HEK293 (cell line): ENCODE measurements around the gene GTF2H2C.
"Not testable (repeated sequence)": the region's sequence is repeated elsewhere in the genome, so short reads cannot be mapped to it uniquely, and the experiment has no call there.

Experiments used
- ATF2 ChIP-seq: fragments of 450-650 bp; formaldehyde crosslinking; IDR thresholded peaks from 2 replicates; pipeline ENCODE4 v1.5.1; 2016; ENCODE audit warnings: missing biosample characterization, missing genetic modification characterization, low read depth
- CTCF ChIP-seq: fragments of 450-650 bp; formaldehyde crosslinking; IDR thresholded peaks from 2 replicates; pipeline ENCODE4 v1.5.1; 2016; ENCODE audit warnings: missing biosample characterization, missing genetic modification characterization
- EGR2 ChIP-seq: fragments of 450-650 bp; formaldehyde crosslinking; IDR thresholded peaks from 2 replicates; pipeline ENCODE4 v1.5.1; 2016; ENCODE audit warnings: low read depth, missing biosample characterization, missing genetic modification characterization
- PRDM10 ChIP-seq: fragments of 450-650 bp; formaldehyde crosslinking; IDR thresholded peaks from 2 replicates; pipeline ENCODE4 v1.5.1; 2016; ENCODE audit warnings: missing biosample characterization, missing genetic modification characterization
- REST ChIP-seq: fragments of 450-650 bp; formaldehyde crosslinking; IDR thresholded peaks from 2 replicates; pipeline ENCODE4 v1.5.1; 2016; ENCODE audit warnings: missing biosample characterization, missing genetic modification characterization
- SP7 ChIP-seq: fragments of 450-650 bp; formaldehyde crosslinking; IDR thresholded peaks from 2 replicates; pipeline ENCODE4 v1.5.1; 2016; ENCODE audit warnings: missing biosample characterization, missing genetic modification characterization
- ZBTB1 ChIP-seq: fragments of 450-650 bp; formaldehyde crosslinking; IDR thresholded peaks from 2 replicates; pipeline ENCODE4 v1.5.1; 2016; ENCODE audit warnings: missing biosample characterization, missing genetic modification characterization
- ZNF174 ChIP-seq: fragments of 450-650 bp; formaldehyde crosslinking; IDR thresholded peaks from 2 replicates; pipeline ENCODE4 v1.5.0; 2017; ENCODE audit warnings: missing biosample characterization, mild to moderate bottlenecking, missing genetic modification characterization
- ZNF23 ChIP-seq: fragments of 450-650 bp; formaldehyde crosslinking; IDR thresholded peaks from 2 replicates; pipeline ENCODE4 v1.5.1; 2016; ENCODE audit warnings: missing biosample characterization, missing genetic modification characterization, borderline replicate concordance
- ZNF266 ChIP-seq: fragments of 450-650 bp; formaldehyde crosslinking; IDR thresholded peaks from 2 replicates; pipeline ENCODE4 v1.5.1; 2016; ENCODE audit warnings: missing biosample characterization, missing genetic modification characterization, low read depth
- ZNF549 ChIP-seq: fragments of 450-650 bp; IDR thresholded peaks from 2 replicates; pipeline ENCODE4 v1.5.1; 2018; ENCODE audit warnings: missing biosample characterization, missing genetic modification characterization, mild to moderate bottlenecking, inconsistent platforms, moderate library complexity
- ZNF585B ChIP-seq: fragments of 450-650 bp; formaldehyde crosslinking; IDR thresholded peaks from 2 replicates; pipeline ENCODE4 v1.5.1; 2016; ENCODE audit warnings: missing biosample characterization, missing genetic modification characterization

- TF ChIP-seq ZNF585B (tag by site-specific recombination); CTCF (tag by site-specific recombination); REST (tag by site-specific recombination); ZNF174 (tag by site-specific recombination); ZBTB1 (tag by site-specific recombination); SP7 (tag by site-specific recombination); PRDM10 (tag by site-specific recombination); ZNF549 (tag by site-specific recombination); ZNF23 (tag by site-specific recombination); ZNF266 (tag by site-specific recombination); ATF2; EGR2 (tag by site-specific recombination): not testable (repeated sequence)
These were observed 54.9 kb downstream of the GTF2H2C start for GRCh38 chr5:69614843-69615242.
